GM23338 (cell line): ENCODE data around the gene SLC25A36. TPM values are rescaled to one million over a fixed set of nuclear protein-coding genes. Genes with fewer than 3 reads are reported as not detected.

Source experiments
- polyA plus RNA-seq: library from polyadenylated mRNA; unstranded; fragments of >200 nt; fragmentation: Nextera tagmentation; extraction: Ambion mirVana; gene quantifications from 2 replicates; pipeline ENCODE4 v1.2.1, GENCODE V29; 2016
- total RNA-seq: library from RNA; depleted of rRNA; stranded (reverse); fragments of >200 nt; shearing (Covaris generic); gene quantifications from 2 replicates; pipeline ENCODE4 v1.2.3, GENCODE V29; 2014; rRNA removed

The SLC25A36 gene
- total and polyA plus RNA-seq, 2 experiments from 2014 or later = 113 to 123 TPM

Other genes with a start within 250 kb of the SLC25A36 start
- 20.1 and 25.9 TPM in 2 replicates for gene SPSB4, start 109.5 kb downstream of the SLC25A36 start, total RNA-seq
- 6.6 and 6.7 TPM in 2 replicates for gene SPSB4, start 109.5 kb downstream of the SLC25A36 start, polyA plus RNA-seq